Caco-2 (cell line): ENCODE measurements around the gene DISP3. TPM values are rescaled to one million over a fixed set of nuclear protein-coding genes. Genes with fewer than 3 reads are reported as not detected.

Source experiments
- BruUV-seq: library from RNA; stranded (reverse); fragments of 400-500 nt; replicated peaks from 2 replicates; lab custom pipeline; 2021; lab: Mats Ljungman, UMichigan
- CTCF ChIA-PET: fragments of 300-600 bp; sonication (Branson Sonifier 250); formaldehyde crosslinking; loops from one replicate; lab custom pipeline; 2022; ENCODE audit warnings: antibody characterized with exemption; lab: Charles Lee
- POLR2A ChIA-PET: fragments of 300-600 bp; sonication (Branson Sonifier 250); formaldehyde crosslinking; loops from one replicate; lab custom pipeline; 2022; ENCODE audit warnings: antibody characterized with exemption; lab: Charles Lee
- DNase-seq, 2 experiments: peaks; one replicate each; pipeline versions ENCODE4 v3.0.0 to v3.0.0-alpha.2; 2020 to 2022
- H3K27me3 ChIP-seq: replicated peaks from 2 replicates; pipeline ENCODE4 v1.6.0; 2011; ENCODE audit warnings: low read length; ENCODE audit not compliant: control insufficient read depth, insufficient read depth
- H3K36me3 ChIP-seq: 2 replicates; pipeline ENCODE4 v1.5.1; 2011; ENCODE audit warnings: low read length; ENCODE audit not compliant: control insufficient read depth, insufficient read depth
- H3K4me1 ChIP-seq: fragments of 250-450 bp; sonication (Bioruptor Pico); 2 replicates; pipeline ENCODE4 v1.5.1; 2020; ENCODE audit warnings: mild to moderate bottlenecking
- H3K4me3 ChIP-seq: 2 replicates; pipeline ENCODE4 v1.5.1; 2011; ENCODE audit warnings: low read depth, mild to moderate bottlenecking, control low read depth, low read length
- H3K9me3 ChIP-seq: fragments of 250-450 bp; sonication (Bioruptor Pico); 2 replicates; pipeline ENCODE4 v1.5.1; 2020; ENCODE audit warnings: mild to moderate bottlenecking, moderate library complexity
- H3K27ac Mint-ChIP-seq: one replicate; pipeline ENCODE4 v1.8.0; 2022; ENCODE audit warnings: mixed read lengths; ENCODE audit not compliant: unreplicated experiment
- H3K27me3 Mint-ChIP-seq: one replicate; pipeline ENCODE4 v1.8.0; 2022; ENCODE audit warnings: mixed read lengths; ENCODE audit not compliant: insufficient read depth, unreplicated experiment
- H3K36me3 Mint-ChIP-seq: one replicate; pipeline ENCODE4 v1.8.0; 2022; ENCODE audit warnings: mild to moderate bottlenecking, mixed read lengths; ENCODE audit not compliant: insufficient read depth, unreplicated experiment
- H3K4me1 Mint-ChIP-seq: one replicate; pipeline ENCODE4 v1.8.0; 2022; ENCODE audit warnings: low read depth, mixed read lengths; ENCODE audit not compliant: unreplicated experiment
- H3K4me3 Mint-ChIP-seq: one replicate; pipeline ENCODE4 v1.8.0; 2022; ENCODE audit warnings: mild to moderate bottlenecking, moderate library complexity, mixed read lengths; ENCODE audit not compliant: unreplicated experiment
- H3K9me3 Mint-ChIP-seq: one replicate; pipeline ENCODE4 v1.8.0; 2022; ENCODE audit warnings: mixed read lengths; ENCODE audit not compliant: unreplicated experiment
- CTCF ChIP-seq, 2 experiments: fragments of 200-600 bp in 1 of 2; IDR thresholded peaks; 1 replicate in 1 of 2; 2 replicates in 1 of 2; pipeline versions ENCODE4 v1.5.1 to v1.8.0; 2011 to 2022; ENCODE audit warnings: antibody characterized with exemption in 1 of 2, control low read depth in 1 of 2, inconsistent platforms in 1 of 2, low read depth in 1 of 2, low read length in 1 of 2, mild to moderate bottlenecking in 1 of 2, moderate library complexity in 1 of 2; ENCODE audit not compliant: insufficient read depth in 1 of 2, severe bottlenecking in 1 of 2, unreplicated experiment in 1 of 2
- intact Hi-C: fragments of 100-400 bp; cut with micrococcal nuclease; formaldehyde crosslinking; loops from one replicate; pipeline ENCODE4 v1.10.0; 2022; ENCODE audit not compliant: unreplicated experiment
- total RNA-seq: library from RNA; stranded (reverse); gene quantifications from 2 replicates; pipeline ENCODE4 v1.2.3, GENCODE V29; 2022

DISP3 gene
- total RNA-seq, 1 experiment from 2014 or later = 1.1 TPM

DNA sequence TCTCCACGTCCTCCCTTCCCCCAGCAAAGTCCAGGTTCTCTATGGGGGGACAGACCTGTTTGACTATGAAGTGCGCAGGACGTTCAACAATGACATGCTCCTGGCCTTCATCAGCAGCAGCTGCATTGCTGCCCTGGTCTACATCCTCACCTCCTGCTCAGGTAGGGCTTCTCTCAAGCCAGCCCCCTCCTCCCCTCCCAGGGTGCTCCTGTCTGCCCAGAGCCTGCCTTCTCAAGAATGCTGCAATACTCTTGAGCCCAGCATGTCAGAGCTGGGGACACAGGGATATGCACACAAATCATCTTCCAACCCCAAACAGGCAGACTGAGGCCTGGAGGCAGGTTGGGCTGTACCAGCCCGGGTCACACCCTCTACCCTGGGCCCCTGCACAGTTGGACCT lies 35.4 kb downstream of the DISP3 start:
- Mint-ChIP-seq H3K4me3 (no peak overlapping the region), H3K27me3 (peaks cover 6% of the 10 kb centered on the region), H3K4me1 (no peaks in the 10 kb centered on the region), H3K36me3 (no peaks in the 10 kb centered on the region), H3K9me3 (no peaks in the 10 kb centered on the region), H3K27ac (no peak overlapping the region)
- intact Hi-C loops = no loop called here
- CTCF ChIA-PET = no interaction called here
- DNase-seq = peak in 1 of 2 experiments; percentile 4
- no peaks in the 10 kb centered on the region for H3K27me3 ChIP-seq
- H3K4me3 ChIP-seq = no peak overlapping the region
- BruUV-seq = no TSS peak
- H3K4me1 ChIP-seq = no peaks in the 10 kb centered on the region
- POLR2A ChIA-PET = no interaction called here
- no peaks in the 10 kb centered on the region for H3K36me3 ChIP-seq
- TF ChIP-seq CTCF (IDR thresholded peaks at IDR 0.05; ENCODE audit: insufficient read depth in 1 of 2, low read depth in 1 of 2, low read length in 1 of 2, severe bottlenecking in 1 of 2, unreplicated experiment in 1 of 2) = no peak
- H3K9me3 ChIP-seq = no peaks in the 10 kb centered on the region

DNA sequence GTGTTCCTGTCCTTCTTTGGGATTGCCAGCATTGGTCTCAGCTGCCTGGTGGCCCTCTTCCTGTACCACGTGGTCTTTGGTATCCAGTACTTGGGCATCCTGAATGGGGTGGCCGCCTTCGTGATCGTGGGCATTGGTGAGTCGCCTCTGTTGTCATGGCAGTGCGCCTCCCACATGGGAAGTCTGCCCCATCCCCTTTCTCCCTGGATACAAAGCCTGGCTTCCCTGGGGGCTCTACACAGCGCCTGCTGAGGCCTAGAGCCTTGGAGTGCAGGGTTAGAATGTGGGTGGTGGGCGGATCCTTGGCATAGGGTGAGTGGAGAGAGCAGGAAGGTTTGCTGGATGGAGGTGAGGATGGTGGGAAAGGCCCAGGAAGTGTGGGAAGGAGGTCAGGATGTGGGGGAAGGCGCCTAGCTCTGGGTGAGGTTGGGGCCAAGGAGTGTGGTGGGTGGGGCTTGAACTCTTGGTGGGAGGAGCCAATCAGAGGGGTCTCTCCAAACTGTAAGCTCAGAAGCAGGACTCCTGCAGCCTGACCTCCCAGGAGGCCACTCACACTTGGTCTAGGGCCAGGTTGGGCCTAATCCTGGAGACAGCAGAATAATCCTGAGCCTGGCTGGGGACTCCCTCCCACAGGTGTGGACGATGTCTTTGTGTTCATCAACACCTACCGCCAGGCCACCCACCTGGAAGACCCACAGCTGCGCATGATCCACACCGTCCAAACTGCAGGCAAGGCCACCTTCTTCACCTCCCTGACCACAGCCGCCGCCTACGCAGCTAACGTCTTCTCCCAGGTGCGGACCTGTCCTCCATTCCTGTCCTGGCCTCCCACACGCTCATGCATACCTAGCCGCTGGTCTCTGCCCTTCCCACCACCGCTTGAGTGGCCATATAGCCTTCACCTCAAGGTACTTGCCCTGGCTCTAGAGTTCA lies 36.7 kb downstream of the DISP3 start:
- no peak overlapping the region for H3K4me3 Mint-ChIP-seq
- no peaks in the 10 kb centered on the region for H3K9me3 Mint-ChIP-seq
- BruUV-seq = no TSS peak
- no peaks in the 10 kb centered on the region for H3K36me3 ChIP-seq
- TF ChIP-seq CTCF (IDR thresholded peaks at IDR 0.05; ENCODE audit: insufficient read depth in 1 of 2, low read depth in 1 of 2, low read length in 1 of 2, severe bottlenecking in 1 of 2, unreplicated experiment in 1 of 2) = no peak
- no peaks in the 10 kb centered on the region for H3K4me1 ChIP-seq
- H3K27ac Mint-ChIP-seq = no peak overlapping the region
- no peaks in the 10 kb centered on the region for H3K4me1 Mint-ChIP-seq
- H3K4me3 ChIP-seq = no peak overlapping the region
- intact Hi-C loops = no loop called here
- ChIA-PET POLR2A (no interaction called here), CTCF (no interaction called here)
- no peak for DNase-seq
- H3K27me3 ChIP-seq = no peaks in the 10 kb centered on the region
- H3K9me3 ChIP-seq = no peaks in the 10 kb centered on the region
- H3K36me3 Mint-ChIP-seq = no peaks in the 10 kb centered on the region
- peaks cover 6% of the 10 kb centered on the region for H3K27me3 Mint-ChIP-seq

- Mint-ChIP-seq H3K4me3 (no peak overlapping the region), H3K9me3 (no peaks in the 10 kb centered on the region), H3K27me3 (peaks cover 9% of the 10 kb centered on the region), H3K4me1 (no peaks in the 10 kb centered on the region), H3K27ac (no peak overlapping the region), H3K36me3 (no peaks in the 10 kb centered on the region)
- CTCF ChIA-PET = no interaction called here
- DNase-seq = no peak
- TF ChIP-seq CTCF (IDR thresholded peaks at IDR 0.05; ENCODE audit: insufficient read depth in 1 of 2, low read depth in 1 of 2, low read length in 1 of 2, severe bottlenecking in 1 of 2, unreplicated experiment in 1 of 2) = no peak
- no peaks in the 10 kb centered on the region for H3K4me1 ChIP-seq
- H3K36me3 ChIP-seq = no peaks in the 10 kb centered on the region
- no peaks in the 10 kb centered on the region for H3K9me3 ChIP-seq
- POLR2A ChIA-PET = no interaction called here
- no peaks in the 10 kb centered on the region for H3K27me3 ChIP-seq
- intact Hi-C loops = no loop called here
- no TSS peak for BruUV-seq
- no peak overlapping the region for H3K4me3 ChIP-seq
These were observed 38.1 kb downstream of the DISP3 start for GRCh38 chr1:11516961-11517635.
